DOHH2 (cell line): Measurements from ENCODE around the gene ZIM2.

Source experiments
- H3F3A ChIP-seq: fragments of 200-600 bp; sonication (generic), shearing (Covaris generic); 2 replicates; pipeline ENCODE4 v1.6.0; 2016; ENCODE audit warnings: antibody characterized with exemption, mild to moderate bottlenecking; ENCODE audit not compliant: control insufficient read depth, insufficient read depth
- H3K27ac ChIP-seq: fragments of 200-600 bp; sonication (generic); 2 replicates; pipeline ENCODE4 v1.5.1; 2014; ENCODE audit warnings: low read depth, mild to moderate bottlenecking, low read length, moderate library complexity
- H3K27me3 ChIP-seq: fragments of 200-600 bp; sonication (generic); 2 replicates; pipeline ENCODE4 v1.6.1; 2014; ENCODE audit warnings: mild to moderate bottlenecking, low read length, mixed read lengths; ENCODE audit not compliant: control insufficient read depth
- H3K36me3 ChIP-seq: fragments of 200-600 bp; sonication (generic); 2 replicates; pipeline ENCODE4 v1.6.1; 2014; ENCODE audit warnings: mild to moderate bottlenecking, low read length, moderate library complexity, mixed read lengths; ENCODE audit not compliant: control insufficient read depth
- H3K4me1 ChIP-seq: fragments of 200-600 bp; sonication (generic); 2 replicates; pipeline ENCODE4 v1.6.1; 2014; ENCODE audit warnings: mild to moderate bottlenecking, low read length, mixed read lengths; ENCODE audit not compliant: control insufficient read depth
- H3K4me2 ChIP-seq: fragments of 200-600 bp; sonication (generic); 2 replicates; pipeline ENCODE4 v1.6.0; 2014; ENCODE audit warnings: mild to moderate bottlenecking, low read length, moderate library complexity
- H3K4me3 ChIP-seq: fragments of 200-600 bp; sonication (generic); 2 replicates; pipeline ENCODE4 v1.5.1; 2014; ENCODE audit warnings: mild to moderate bottlenecking, low read length, mixed read lengths
- H3K79me2 ChIP-seq: fragments of 200-600 bp; sonication (generic); 2 replicates; pipeline ENCODE4 v1.6.1; 2014; ENCODE audit warnings: mild to moderate bottlenecking, low read length, mixed read lengths; ENCODE audit not compliant: control insufficient read depth
- H3K9me2 ChIP-seq: fragments of 200-600 bp; sonication (generic); replicated peaks from 2 replicates; pipeline ENCODE4 v1.6.1; 2014; ENCODE audit warnings: mild to moderate bottlenecking, low read length, mixed read lengths; ENCODE audit not compliant: control insufficient read depth
- H3K9me3 ChIP-seq: fragments of 200-600 bp; sonication (generic); 2 replicates; pipeline ENCODE4 v1.6.1; 2014; ENCODE audit warnings: antibody characterized with exemption, low read length, mixed read lengths; ENCODE audit not compliant: control insufficient read depth, insufficient read depth
- H4K20me1 ChIP-seq: fragments of 200-600 bp; sonication (generic); 2 replicates; pipeline ENCODE4 v1.6.0; 2014; ENCODE audit warnings: low read depth, mild to moderate bottlenecking, antibody characterized with exemption, low read length, moderate library complexity; ENCODE audit not compliant: control insufficient read depth, insufficient read depth
- EZH2phosphoT487 ChIP-seq: fragments of 200-600 bp; sonication (generic); IDR thresholded peaks from 2 replicates; pipeline ENCODE4 v1.6.1; 2017; ENCODE audit warnings: borderline replicate concordance, mild to moderate bottlenecking, antibody characterized with exemption, low read length, moderate library complexity, mixed read lengths
- TF ChIP-seq, protein P1 (sequence below): fragments of 200-600 bp; sonication (generic); IDR thresholded peaks from one replicate; pipeline ENCODE4 v1.5.1; 2014; ENCODE audit warnings: antibody characterized with exemption, mild to moderate bottlenecking, low read depth, low read length; ENCODE audit not compliant: poor library complexity, severe bottlenecking

The ZIM2 gene

DNA sequence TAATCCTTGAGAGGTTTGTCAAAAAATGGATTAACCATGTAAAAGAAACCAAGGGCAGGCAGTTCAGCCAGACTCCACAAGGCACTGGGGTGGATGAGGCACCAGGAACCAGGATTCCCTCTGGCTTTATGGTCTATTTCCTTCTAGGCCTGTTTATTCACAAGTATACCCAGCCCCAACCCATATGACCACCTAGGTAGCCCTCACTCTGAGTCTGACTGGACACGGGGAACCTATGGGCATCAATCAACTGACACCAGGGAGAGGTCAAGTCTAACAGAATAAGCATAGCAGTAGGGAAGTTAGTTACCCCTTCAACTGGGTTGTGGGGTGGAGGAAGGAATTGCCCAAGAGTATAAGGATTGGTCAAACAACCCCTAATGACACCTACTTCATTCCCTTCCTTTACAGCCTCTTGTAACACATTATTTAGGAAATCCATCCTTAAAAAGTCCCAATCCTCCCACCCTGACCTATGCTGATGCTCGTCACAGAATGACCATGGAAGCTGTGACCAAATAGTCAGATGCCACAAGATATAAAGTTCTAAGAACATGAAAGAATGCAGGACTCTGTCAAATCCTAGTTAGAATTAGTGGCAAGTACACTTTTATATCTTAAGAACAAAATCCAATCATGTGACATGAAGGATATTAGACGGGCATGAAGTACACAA, 31.7 kb downstream of the ZIM2 start:
- no peaks in the 10 kb centered on the region for H3K79me2 ChIP-seq
- no peak overlapping the region for H3K4me2 ChIP-seq
- H4K20me1 ChIP-seq: no peaks in the 10 kb centered on the region
- H3K36me3 ChIP-seq: no peaks in the 10 kb centered on the region
- H3K27me3 ChIP-seq: no peaks in the 10 kb centered on the region
- no peaks in the 10 kb centered on the region for H3F3A ChIP-seq
- H3K9me2 ChIP-seq: no peaks in the 10 kb centered on the region
- H3K4me3 ChIP-seq: no peak overlapping the region
- no peaks in the 10 kb centered on the region; the same call in 1 of the 2 replicates for H3K9me3 ChIP-seq
- no peak overlapping the region for H3K27ac ChIP-seq
- no peaks in the 10 kb centered on the region for H3K4me1 ChIP-seq
- TF ChIP-seq EZH2phosphoT487: no peak
- TF ChIP-seq, protein P1, sequence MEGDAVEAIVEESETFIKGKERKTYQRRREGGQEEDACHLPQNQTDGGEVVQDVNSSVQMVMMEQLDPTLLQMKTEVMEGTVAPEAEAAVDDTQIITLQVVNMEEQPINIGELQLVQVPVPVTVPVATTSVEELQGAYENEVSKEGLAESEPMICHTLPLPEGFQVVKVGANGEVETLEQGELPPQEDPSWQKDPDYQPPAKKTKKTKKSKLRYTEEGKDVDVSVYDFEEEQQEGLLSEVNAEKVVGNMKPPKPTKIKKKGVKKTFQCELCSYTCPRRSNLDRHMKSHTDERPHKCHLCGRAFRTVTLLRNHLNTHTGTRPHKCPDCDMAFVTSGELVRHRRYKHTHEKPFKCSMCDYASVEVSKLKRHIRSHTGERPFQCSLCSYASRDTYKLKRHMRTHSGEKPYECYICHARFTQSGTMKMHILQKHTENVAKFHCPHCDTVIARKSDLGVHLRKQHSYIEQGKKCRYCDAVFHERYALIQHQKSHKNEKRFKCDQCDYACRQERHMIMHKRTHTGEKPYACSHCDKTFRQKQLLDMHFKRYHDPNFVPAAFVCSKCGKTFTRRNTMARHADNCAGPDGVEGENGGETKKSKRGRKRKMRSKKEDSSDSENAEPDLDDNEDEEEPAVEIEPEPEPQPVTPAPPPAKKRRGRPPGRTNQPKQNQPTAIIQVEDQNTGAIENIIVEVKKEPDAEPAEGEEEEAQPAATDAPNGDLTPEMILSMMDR: no peak

DNA sequence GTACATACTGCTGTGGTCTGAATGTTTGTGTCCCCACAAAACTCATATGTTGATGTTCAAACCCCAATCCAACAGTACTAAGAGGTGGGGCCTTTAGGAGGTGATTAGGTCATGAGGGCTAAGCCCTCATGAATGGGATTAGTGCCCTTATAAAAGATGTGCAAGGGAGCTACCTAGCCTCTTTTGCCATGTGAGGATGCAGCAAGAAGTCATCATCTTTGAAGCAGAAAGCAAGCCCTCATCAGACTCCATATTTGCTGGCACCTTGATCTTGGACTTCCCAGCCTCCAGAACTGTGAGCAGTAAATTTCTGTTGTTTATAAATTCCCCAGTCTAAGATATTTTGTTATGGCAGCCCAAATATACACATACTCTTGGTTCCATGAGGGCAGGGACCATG, 33.9 kb downstream of the ZIM2 start:
- no peaks in the 10 kb centered on the region for H3K9me2 ChIP-seq
- no peaks in the 10 kb centered on the region for H3F3A ChIP-seq
- no peaks in the 10 kb centered on the region for H3K27me3 ChIP-seq
- no peaks in the 10 kb centered on the region for H3K4me1 ChIP-seq
- no peak overlapping the region for H3K27ac ChIP-seq
- no peak overlapping the region for H3K4me3 ChIP-seq
- no peaks in the 10 kb centered on the region for H3K79me2 ChIP-seq
- TF ChIP-seq EZH2phosphoT487: no peak
- TF ChIP-seq, protein P1: no peak
- H3K36me3 ChIP-seq: no peaks in the 10 kb centered on the region
- H4K20me1 ChIP-seq: no peaks in the 10 kb centered on the region
- H3K4me2 ChIP-seq: no peak overlapping the region
- peaks cover 2% of the 10 kb centered on the region; the same call in 1 of the 2 replicates for H3K9me3 ChIP-seq

DNA sequence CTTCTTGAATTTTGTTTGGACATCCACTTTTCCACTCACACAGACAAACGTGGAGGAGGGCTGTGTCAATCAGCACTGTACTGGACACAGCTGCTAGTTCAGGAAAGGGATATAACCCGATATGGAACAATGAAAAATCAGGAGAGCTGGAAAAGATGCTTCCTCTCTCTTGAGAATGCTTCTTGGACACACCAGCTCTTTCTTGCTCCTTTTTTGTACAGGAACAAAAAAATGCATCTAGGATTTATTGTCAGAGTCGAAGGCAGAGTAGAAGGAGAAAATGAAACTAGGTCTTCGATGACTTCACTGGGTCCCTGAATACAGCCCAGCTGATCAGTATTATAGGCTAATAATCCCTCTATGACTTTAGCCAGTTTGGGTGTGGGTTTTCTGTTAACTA, 62.2 kb downstream of the ZIM2 start:
- Histone ChIP-seq H3K4me2 (no peak overlapping the region), H3K4me3 (no peak overlapping the region), H3K9me3 (peaks cover 5% of the 10 kb centered on the region; the same call in 1 of the 2 replicates), H4K20me1 (no peaks in the 10 kb centered on the region), H3K27me3 (no peaks in the 10 kb centered on the region), H3K79me2 (no peaks in the 10 kb centered on the region), H3K9me2 (no peaks in the 10 kb centered on the region), H3F3A (no peaks in the 10 kb centered on the region), H3K27ac (no peak overlapping the region), H3K4me1 (no peaks in the 10 kb centered on the region), H3K36me3 (no peaks in the 10 kb centered on the region)
- TF ChIP-seq EZH2phosphoT487: no peak
- TF ChIP-seq, protein P1: no peak

DNA sequence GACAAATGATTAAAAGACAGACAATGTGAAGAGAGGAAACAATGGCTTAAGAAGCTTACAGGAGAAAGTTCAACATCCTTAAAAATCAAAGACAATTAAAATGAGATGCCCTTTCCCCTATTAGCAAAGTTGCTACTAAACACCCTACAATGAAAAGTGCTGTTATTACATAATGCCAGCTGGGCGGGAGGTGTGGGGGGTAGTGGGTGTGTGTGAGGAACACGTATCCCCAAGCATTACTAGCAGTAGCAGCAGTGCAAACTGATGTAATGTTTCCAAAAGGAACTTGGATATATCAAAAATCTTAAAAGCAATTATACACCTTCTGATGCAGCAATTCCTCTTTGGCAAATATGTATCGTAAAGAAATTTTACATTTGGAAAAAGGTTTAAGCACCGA, 70.9 kb downstream of the ZIM2 start:
- no peaks in the 10 kb centered on the region for H3K36me3 ChIP-seq
- no peaks in the 10 kb centered on the region for H3K4me1 ChIP-seq
- H3K9me3 ChIP-seq: peaks cover 23% of the 10 kb centered on the region; the same call in 1 of the 2 replicates
- TF ChIP-seq, protein P1: no peak
- TF ChIP-seq EZH2phosphoT487: no peak
- H4K20me1 ChIP-seq: no peaks in the 10 kb centered on the region
- H3F3A ChIP-seq: no peaks in the 10 kb centered on the region
- H3K4me3 ChIP-seq: no peak overlapping the region
- no peak overlapping the region for H3K4me2 ChIP-seq
- no peak overlapping the region for H3K27ac ChIP-seq
- H3K27me3 ChIP-seq: no peaks in the 10 kb centered on the region
- H3K79me2 ChIP-seq: no peaks in the 10 kb centered on the region
- H3K9me2 ChIP-seq: no peaks in the 10 kb centered on the region
